ENCODE results near the gene FAAP20. TPM values are rescaled to one million over a fixed set of nuclear protein-coding genes. Genes with fewer than 3 reads are reported as not detected.

Gene FAAP20
- total RNA-seq, 1 donor from 2014 or later, result 40.5 TPM

DNA sequence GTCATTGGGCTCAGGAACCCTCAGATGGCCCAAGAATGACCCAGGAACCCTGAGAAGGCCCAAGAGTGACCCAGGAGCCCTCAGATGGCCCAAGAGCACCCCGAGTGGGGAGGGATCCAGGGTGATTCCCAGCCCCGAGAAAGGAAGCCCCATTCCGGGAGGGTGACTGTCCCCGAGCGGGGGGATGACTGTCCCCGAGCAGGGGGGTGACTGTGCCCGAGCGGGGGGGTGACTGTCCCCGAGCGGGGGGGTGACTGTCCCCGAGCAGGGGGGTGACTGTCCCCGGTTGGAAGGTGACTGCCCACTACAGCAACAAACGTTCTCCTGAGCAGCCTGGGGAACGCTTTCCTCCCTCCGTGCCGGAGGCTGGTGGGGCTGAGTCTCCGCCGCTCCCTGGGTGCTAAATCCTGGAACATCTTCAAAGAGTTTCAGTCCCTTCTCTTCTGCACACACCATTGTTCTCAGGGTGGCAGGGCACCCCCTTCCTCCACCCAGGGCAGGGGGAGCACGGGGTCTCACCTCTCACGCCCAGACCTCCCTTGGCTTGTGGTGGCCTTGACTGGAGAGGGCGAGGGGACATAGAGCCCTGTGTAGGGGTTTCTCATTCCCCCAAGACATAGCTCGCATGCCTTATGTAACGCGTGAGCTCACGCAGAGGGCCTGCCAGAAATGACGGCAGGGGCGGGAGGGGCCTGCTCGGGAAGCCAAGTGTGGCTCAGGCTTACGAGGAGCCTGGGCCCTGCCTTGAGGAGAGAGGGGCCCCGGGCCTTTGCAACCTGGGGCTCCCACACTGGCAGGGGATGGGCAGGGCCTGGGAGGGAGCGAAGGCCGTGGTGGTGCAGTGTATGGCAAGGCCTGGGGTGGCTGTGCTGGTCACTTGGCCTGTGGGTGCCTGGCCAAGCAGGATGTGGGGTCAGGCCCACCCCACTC, 19.3 kb upstream of the FAAP20 start:
- intact Hi-C loops (cut with DNase I), result loop anchor here (2.0 to 5.0 kb wide), 2 partner anchors 13 to 63 kb away; no protein-coding TSS in a partner anchor
- DNase-seq (ENCODE audit: low spot score), result no peak

DNA sequence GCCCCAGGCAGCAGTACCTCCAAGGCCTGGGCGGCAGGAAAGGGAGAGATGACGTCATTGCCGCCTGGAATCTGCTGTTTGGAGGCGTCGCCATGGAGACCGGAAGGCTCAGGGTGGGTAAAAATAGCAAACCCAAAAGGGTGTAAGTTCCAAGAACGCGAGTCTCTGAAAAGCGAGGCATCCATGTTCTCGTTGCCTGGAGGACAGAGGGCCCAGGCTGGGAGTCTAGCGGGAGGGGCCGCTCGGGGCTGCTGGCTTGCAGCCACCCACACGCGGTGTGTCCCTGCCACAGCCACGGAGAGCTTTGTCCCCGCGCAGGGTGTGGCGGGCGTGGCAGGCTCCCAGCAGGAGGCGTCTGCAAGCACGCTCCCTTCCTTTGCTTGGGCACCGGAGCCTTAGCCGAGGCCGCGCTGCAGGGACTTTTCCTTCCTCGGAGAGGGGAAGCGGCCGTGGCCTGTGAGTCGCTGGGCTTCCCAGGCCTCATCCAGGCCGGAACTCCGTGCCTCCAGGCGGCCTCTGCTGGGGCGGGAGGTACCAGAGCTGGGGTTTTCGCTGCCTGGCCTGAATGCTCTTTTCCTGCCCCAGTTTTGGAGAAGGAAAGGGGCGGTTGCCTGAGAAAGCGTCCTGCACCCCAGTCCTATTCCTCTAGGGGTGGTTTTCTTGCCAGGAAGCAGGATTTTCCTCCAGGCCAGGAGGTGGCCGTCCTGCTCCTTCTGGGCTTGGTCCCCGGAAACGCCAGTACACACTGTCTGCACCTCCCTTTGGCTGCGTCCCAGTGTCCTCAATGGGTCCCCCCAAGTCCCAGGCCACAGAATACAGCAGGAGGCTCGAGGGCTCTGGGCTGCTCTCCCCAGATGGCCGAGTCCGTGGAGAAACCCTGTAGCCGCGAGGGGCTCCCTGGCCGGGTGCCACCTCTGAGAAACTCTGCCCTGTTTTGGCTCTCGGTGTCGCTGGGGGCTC, 18.2 kb upstream of the FAAP20 start:
- peak; percentile 93 for DNase-seq (ENCODE audit: low spot score)
- intact Hi-C loops (cut with DNase I), result loop anchor here (2.0 to 5.0 kb wide), 2 partner anchors 14 to 64 kb away; no protein-coding TSS in a partner anchor

DNA sequence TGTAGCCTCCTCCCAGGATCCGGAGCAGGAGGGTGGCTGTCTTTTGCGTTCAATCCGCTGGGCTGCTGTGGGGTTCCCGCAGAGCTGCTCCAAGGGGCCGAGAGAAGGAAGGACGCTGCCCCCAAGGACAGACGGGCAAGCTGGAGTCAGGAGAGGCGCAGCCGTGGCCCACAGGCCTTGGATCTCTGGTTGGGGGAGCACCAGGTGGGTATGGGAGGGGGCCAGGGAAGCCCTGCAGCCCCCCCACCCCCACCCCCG, 17.6 kb upstream of the FAAP20 start:
- DNase-seq (ENCODE audit: low spot score), result no peak
- intact Hi-C loops (cut with DNase I), result loop anchor here (2.0 to 5.0 kb wide), 2 partner anchors 15 to 65 kb away; no protein-coding TSS in a partner anchor

DNA sequence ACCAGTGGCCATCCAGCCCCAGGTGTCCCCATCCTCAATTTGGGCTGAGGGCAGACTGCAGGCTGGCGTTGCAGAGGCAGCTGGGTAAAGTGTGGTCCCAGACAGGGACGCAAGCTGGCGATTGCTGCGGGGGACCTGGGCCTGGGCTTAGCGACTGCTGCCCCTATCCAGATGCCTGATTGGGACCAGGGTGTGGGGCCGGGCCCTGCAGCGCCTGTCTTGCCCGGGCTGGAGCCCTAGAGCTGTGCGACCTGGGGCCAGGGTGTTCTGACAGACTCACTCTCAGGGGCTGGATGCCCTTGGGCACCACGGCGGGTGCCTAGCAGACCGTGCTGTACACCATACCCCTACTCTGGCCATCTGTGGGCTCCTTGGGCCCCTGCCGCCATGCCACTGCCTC, 16.2 kb upstream of the FAAP20 start:
- intact Hi-C loops (cut with DNase I), result loop anchor here (5.0 kb wide), 1 partner anchor 67 kb away; no protein-coding TSS in a partner anchor
- no peak for DNase-seq (ENCODE audit: low spot score)

DNA sequence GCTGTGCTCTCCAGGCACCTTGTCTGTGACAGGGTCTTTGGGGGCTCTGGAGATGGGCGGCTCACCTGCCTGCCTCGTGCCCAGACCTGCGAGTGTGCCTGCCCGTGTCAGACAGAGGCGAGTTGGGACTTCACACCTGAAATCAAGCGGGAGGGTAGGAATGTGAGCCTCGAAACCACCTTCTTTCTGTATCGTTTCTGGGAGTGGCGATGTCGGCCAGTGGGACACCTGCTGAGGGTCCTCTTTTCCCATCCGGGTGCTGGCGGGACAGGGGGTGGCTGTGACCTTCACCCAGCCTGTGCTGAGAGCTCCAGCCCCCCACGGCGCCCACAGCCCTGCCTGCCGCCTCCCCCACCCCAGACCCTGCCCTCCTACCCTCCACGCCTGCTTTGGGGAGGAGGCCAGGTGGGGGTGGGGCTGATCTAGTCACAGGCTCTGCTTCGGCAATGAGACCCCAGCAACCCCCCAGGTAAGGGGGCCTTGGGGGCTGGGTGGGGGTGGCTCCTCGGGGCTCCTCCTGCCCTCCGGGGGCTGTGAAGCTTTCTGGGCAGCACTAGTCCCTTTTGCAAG, 15.6 kb upstream of the FAAP20 start:
- DNase-seq (ENCODE audit: low spot score), result no peak
- intact Hi-C loops (cut with DNase I), result loop anchor here (5.0 kb wide), 1 partner anchor 67 kb away; no protein-coding TSS in a partner anchor

DNA sequence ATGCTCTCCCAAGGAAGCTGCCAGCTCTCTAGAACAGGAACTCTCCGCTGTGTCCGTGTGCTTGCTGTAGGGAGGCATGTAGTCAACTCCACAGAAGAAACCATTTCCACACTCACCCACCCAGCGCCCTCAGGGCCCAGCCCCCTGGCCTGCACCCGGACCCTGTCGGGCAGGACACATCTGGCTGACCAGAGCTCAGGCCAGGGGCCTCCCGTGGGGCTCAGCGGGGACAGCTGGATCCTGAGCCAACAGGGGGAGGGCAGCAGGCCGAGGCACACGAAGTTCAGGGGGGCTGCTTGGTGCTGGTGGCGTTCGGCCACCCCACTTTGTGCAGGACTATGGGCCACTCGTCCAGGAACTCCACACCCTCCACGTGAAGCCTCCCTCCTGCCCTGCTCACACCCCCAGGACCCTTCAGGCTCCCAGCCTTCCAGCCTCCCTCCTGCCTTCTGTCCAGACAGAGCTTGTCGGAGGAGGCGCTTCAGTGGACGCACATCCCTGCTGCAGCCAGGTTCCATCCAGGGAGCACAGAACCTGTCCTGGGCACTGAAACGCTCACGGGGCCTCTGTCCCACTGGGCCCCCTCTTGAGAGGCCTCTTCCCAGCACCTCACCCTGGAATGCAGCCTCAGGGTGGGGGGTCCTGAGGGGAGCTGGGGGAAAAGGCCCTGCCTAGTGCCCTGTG, 15.0 kb upstream of the FAAP20 start:
- no peak for DNase-seq (ENCODE audit: low spot score)

DNA sequence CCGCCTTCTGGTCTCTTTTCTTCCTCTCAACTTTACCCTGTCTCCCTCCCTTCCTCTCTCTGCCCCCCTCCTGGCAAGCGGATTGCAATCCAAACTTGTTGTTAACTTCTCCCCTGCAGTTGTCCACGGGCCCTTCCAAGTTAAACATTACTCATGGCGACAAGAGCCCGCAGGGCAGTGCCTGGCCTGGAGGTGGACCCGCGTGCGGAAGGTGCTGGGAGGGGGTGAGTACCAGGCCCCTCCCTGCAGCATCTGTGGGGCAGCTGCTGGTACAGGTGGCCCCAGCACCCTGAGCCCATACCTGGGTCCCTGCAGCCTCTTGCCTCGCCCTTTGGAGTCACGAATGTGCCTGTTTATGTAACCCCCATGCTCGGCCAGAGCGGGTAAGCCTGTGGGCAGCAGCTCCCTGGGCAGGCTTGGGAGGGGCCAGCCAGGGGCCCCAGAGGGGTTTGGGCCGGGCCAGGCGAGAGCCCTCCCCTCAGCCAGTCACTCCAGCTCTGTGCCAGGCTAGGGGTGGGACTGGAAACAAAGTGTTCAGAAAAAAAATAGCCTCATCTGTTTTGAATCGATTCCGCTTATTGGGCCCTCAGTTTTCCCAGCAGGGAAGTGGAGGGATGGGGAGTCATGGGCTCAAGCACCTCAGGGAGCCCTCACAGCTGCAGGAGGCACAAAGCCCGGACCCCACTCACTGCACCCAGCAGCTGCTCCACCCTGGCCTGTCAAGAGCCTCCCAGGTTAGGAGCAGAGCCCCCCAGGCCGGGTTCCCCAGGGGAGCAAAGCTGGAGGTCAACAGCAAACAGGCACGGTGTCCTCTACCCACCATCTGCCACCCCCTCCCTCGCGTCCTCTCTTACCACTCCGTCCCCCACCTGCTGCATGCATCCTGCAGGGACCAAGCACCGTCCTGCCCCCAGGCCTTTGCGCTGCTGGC, 14.0 kb upstream of the FAAP20 start:
- no peak for DNase-seq (ENCODE audit: low spot score)

More for the DNA sequence above, 15.0 kb upstream of the FAAP20 start:
- intact Hi-C loops (cut with DNase I), result loop anchor here (5.0 kb wide), 1 partner anchor 68 kb away; no protein-coding TSS in a partner anchor

DNA sequence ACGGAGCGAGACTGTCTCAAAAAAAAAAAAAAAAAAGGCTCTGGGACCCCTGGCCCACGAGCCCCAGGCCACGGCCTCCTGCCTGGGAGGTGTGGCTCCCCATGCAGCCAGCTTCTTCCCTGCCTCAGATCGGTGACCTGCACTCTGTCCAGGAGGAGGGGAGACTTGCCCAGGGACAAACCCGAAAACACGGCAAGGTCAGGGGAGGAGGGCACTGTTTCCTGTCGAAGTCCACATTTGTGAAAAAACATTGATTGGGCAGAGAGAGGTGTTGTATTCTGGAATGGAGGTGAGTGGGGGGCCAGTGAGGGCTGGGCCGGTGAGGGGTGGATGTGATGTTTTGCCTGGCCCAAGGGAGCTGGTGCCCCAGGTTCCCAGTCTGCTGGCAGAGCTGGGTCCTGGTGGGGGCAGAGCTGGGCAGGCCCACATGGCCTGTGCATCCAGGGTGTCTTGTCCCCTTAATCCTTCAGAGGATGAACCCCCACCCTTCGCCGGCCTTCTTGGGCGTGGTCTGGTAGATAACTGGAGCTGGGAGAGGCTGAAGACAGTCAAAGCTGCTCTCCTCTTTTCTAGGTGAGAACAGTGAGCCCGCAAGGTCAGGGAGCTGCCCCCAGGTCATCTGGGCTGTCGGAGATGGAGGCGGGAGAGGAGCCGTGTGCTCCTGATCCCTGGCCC, 12.4 kb upstream of the FAAP20 start:
- DNase-seq (ENCODE audit: low spot score), result no peak

More for the DNA sequence above, 14.0 kb upstream of the FAAP20 start:
- intact Hi-C loops (cut with DNase I), result no loop called here

DNA sequence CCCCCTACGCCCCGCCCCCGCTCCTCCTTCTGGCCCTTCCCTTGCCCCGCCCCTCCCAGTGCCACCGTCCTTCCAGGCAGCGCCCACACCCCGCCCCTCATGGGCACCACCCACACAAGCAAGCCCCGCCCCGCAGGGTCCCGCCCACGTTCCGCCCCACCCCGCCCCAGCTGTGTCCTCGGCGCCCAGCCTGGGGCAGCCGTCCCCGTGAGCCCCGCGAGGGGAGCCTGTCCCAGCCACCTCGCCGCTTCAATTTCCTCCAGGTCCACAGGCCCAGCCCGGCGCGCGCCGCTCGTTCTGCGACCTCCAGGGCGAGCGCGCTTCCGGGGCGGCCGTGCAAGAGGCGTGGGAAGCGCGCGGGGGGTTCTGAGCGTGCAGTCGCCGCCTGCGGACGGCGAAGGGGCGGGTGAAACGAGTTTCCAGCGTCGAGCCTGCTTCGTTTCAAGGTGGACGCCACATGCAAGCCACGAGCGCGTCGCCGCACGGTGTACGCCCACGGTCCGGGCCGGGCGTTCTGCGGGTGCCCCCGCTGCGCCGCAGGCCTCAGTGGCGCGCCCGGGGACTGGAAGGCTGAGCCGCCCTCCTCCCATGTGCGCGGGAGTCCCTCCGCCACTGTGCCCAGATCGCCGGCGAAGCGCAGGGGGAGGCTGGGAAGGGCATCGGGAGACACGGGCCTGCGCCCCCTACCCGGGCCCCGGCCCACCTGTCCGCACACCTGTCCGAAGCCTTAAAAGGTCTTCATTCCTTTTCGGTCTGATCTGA, 10.8 kb upstream of the FAAP20 start:
- intact Hi-C loops (cut with DNase I), result loop anchor here (2.0 kb wide), 1 partner anchor 25 kb away; no protein-coding TSS in a partner anchor
- peak; percentile 99 for DNase-seq (ENCODE audit: low spot score)

More for the DNA sequence above, 12.4 kb upstream of the FAAP20 start:
- intact Hi-C loops (cut with DNase I), result no loop called here

DNA sequence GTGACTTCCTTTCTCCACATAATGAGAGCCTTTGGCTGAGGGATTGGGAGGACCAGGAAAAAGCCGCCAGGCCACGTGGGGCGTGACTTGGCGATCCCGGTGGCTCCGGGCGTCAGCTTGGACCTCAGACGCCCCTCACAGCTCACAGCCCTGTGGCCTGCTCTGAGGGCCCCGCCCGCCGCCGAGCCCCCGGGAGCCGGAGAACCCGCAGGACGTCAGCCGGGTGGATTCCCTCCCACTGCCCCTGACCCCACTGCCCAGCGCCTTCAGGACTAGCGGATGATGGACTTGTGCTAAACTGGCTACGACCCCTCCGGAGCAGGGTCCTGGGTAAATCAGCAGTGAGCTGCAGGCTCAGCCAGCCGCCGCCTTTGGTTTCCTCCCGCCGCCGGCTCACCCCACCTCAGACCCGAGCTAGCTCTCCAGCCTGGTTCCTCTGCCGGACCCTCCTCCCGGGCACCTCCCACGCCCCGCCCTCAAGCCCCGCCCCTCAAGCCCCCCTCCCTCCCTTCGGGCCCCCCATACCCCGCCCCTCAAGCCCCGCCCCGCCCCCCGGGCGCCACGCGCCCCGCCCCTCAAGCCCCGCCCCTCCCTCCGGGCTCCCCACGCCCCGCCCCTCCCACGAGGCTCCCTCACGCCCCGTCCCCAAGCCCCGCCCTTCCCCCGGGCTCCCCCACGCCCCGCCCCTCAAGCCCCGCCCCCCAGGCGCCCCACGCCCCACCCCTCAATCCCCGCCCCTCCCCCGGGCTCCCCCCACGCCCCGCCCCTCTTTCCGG, 10.0 kb upstream of the FAAP20 start:
- intact Hi-C loops (cut with DNase I), result loop anchor here (2.0 kb wide), 1 partner anchor 26 kb away; no protein-coding TSS in a partner anchor
- DNase-seq (ENCODE audit: low spot score), result peak; percentile 94

DNA sequence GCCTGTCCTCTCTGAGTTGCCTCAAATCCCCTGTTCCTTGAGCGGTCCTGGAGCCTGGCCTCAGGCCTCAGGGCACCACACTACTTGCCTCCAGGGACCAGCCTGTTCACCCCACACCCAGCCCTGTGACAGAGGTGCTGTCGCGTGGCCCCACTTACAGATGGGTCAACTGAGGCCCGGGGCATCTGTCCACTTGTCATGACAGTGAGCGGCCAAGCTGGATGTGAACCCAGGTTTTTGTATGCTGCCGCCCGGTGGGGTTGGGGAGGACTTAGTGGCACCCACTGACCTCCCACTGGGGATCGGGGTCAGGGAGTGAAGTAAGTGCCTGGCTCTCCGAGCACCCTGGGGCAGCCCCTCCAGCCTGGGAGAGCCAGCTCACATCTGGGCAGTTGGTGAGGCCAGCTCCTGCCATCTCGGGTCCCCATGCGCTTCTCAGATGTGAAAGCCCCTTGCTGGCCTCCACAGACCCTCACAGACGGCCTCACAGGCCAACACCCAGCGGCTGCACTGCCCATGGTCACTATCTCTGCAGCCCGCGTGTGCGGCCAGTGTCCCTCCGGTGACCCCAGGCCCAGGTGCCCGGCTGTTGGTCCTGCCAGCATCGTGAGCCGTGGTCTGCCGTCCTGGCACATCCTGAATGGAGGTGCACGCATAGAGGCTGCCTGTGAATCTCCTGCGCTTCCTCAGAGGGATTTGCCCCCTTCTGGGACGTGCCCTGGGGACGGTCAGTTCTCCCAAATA, 9.3 kb upstream of the FAAP20 start:
- DNase-seq (ENCODE audit: low spot score), result no peak
- intact Hi-C loops (cut with DNase I), result loop anchor here (2.0 kb wide), 1 partner anchor 27 kb away; no protein-coding TSS in a partner anchor

DNA sequence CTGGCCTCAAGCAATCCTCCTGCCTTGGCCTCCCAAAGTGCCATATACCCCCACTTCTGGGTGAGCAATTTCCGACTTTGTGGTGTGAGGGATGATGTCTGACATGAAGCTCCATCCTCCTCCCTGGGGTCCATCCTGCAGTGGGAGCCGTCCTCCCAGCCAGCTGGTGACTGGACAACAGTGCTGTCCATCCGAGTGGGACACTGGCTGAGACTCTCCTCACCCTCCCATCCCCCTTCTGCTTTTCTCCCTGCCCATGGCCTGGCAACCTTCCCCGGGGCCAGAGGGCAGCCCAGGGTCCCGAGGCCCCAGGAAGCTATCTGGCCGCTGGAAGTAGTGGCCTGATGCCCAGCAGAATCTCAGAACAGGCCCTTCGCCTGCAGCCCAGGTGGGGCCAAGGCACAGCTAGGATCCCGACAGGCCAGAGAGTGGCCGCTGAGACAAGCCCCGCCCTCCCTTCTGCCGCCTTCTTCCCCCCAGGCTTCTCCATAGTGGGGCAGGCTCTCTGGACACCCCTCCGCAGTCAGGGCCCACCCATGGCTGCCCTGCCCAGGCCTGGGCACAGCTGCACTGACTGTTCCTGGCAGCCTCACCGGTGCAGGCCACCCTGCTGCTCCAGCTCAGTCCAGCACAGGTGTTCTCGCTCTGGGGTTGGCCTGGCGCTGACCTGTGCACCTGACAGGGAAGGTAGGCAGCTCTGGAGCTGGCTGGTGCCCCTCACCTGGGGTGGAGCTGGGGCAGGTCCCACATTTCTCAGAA, 8.4 kb upstream of the FAAP20 start:
- DNase-seq (ENCODE audit: low spot score), result no peak
- intact Hi-C loops (cut with DNase I), result no loop called here

DNA sequence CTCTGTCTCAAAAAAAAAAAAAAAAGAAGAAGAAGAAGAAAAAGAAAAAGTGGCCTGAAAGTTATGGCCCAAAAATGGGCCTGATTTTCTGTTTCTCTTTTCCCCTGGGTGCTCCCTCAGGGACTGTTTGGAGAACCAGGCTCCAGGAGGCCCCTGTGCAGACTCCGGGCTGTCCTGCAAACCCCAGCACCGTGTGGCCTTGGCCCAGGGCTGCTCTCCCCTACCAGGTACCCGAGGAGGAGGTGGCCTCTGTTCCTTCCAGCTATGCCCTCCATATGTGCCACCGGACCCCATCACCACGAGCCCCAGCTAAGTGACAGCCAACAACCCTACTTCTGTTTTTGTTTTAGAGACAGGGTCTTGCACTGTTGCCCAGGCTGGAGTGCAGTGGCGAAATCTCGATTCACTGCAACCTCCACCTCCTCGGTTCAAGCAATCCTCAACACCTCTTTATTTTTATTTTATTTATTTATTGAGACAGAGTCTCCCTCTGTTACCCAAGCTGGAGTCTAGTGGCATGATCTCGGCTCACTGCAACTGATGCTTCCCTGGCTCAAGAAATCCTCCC, 7.5 kb upstream of the FAAP20 start:
- intact Hi-C loops (cut with DNase I), result no loop called here

DNA sequence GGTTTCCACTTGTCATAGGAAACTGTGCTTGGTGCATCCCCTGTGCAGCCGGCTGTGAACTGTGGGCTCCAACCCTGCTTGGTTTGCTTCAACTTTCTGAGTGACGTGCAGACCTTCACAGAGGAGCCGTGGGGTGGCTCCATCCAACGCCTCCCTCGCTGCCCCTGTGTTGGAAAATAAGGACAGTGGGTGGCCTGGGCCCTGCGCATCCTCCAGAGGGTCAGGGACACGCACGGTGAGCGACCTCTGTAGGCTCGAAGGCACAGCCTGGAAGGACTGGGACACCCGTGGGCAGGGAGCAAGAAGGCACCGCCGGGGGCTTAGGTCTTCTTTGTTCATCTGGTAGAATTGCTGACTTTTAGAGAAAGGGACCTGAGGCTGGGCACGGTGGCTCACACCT, 6.5 kb upstream of the FAAP20 start:
- no peak for DNase-seq (ENCODE audit: low spot score)
- intact Hi-C loops (cut with DNase I), result no loop called here

More for the DNA sequence above, 7.5 kb upstream of the FAAP20 start:
- no peak for DNase-seq (ENCODE audit: low spot score)

Data from cardiac septum (tissue), 1 donor.